Right kidney (tissue), 1 donor: ENCODE results near the gene C1GALT1.
"Not testable (repeated sequence)": the region's sequence is repeated elsewhere in the genome, so short reads cannot be mapped to it uniquely, and the experiment has no call there.

Experiments used
- DNase-seq: peaks from one replicate; pipeline ENCODE4 v3.0.0-alpha.2; 2016

C1GALT1 gene

GRCh38 chr7:7235347-7235746 is 53.0 kb downstream of the C1GALT1 start:
- DNase-seq: no peak

DNA sequence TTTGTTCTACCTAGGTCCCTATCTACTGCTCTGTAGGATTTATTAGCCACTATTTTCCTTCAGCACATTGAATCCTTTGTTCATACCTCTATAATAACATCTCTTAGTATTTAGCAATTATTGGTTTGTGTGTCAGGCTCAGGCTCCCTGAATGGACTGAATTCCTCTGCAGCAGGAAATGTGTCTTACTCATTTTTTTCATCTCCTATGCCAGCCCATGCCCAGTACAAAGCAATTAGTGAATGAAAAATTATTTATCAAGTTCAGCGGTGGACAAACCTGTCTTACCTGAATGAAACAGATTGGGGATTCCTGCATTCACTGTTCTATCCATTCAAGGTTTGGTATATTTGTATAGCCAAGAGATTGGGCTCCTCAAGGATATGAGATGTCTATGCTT is 53.7 kb downstream of the C1GALT1 start:
- no peak for DNase-seq

- no peak for DNase-seq
Measured at GRCh38 chr7:7237201-7237977, 55.0 kb downstream of the C1GALT1 start.

GRCh38 chr7:7237978-7238267 is 55.6 kb downstream of the C1GALT1 start:
- no peak for DNase-seq

- no peak for DNase-seq
Measured at GRCh38 chr7:7239346-7239745, 57.0 kb downstream of the C1GALT1 start.

- DNase-seq: no peak
Measured at GRCh38 chr7:7242899-7243298, 60.6 kb downstream of the C1GALT1 start.

GRCh38 chr7:7245233-7245632 is 62.9 kb downstream of the C1GALT1 start:
- not testable (repeated sequence) for DNase-seq

DNA sequence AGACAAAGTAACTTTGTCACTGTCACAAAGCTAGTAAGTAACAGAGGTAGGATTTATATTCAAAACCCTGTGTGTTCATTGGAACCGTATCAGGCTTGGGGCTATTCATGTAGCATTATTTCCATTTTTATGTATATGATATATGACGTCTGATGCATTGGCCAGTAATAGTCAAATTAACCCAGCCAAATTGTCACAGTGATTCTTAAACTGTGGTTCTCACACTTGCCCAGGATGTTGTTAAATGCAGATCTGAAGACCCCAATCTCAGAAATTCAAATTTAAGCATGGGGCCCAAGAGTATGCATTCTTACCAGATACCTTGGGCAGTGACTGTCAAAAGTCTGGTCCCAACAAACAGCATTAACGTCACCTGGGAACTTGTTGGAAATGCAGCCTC is 63.9 kb downstream of the C1GALT1 start:
- no peak for DNase-seq

GRCh38 chr7:7247658-7248057 is 65.3 kb downstream of the C1GALT1 start:
- no peak for DNase-seq

- DNase-seq: no peak
Measured at GRCh38 chr7:7249814-7250213, 67.5 kb downstream of the C1GALT1 start.

DNA sequence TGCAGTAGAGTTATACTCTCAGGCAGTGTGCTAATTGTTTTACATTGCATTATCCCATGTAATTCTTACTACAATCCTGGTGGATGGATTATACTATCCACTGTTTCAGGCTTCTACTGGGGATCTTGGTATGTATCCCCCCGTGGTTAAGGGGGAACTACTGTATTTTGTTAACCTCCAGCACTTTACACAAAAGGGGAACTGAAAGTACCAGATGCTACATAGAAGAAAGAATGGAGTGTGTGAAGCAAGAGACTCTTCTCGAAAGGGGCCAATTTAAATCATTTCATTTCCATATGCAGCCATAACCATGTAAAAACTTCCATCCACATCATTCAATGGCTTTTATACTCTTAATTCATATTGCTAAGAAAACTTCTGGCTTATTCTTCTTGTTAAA is 69.4 kb downstream of the C1GALT1 start:
- no peak for DNase-seq

GRCh38 chr7:7254319-7254718 is 72.0 kb downstream of the C1GALT1 start:
- no peak for DNase-seq

GRCh38 chr7:7254908-7255307 is 72.6 kb downstream of the C1GALT1 start:
- DNase-seq: no peak

GRCh38 chr7:7256731-7257274 is 74.5 kb downstream of the C1GALT1 start:
- DNase-seq: no peak

DNA sequence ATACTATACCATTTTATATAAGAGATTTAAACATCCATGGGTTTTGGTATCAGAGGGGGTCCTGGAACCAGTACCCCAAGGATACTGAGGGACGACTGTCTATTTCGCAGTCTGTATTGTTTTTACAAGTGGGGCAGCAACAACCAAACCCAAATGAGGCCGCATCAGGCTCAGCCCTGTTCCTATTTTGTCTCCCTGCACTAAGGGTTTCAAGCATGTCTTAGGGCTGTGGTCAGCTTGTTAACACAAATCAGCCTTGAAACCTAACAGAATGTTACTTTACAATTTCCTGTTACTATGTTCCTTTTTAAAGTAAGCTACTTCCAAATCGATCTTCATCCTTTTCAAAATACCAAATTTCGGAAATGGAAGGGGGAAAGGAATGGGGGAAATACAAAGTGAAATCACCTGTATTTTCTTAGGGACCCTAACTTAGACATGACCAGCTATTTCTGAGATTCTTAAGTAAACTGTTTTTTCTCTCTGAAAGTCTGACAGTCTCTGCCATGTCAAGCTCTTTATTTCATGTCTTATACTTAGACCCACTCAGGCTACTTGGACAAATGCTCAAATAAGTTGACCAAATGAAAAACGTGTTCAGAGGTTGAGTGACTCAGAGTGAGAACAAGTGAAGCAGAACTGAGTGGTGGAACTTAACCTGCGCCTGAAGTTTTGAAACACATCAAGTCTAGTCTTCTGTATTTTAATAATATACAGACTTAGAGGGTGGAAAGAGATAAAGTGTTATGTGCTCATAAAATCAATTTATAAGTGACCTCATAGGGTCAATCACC is 75.8 kb downstream of the C1GALT1 start:
- DNase-seq: no peak

GRCh38 chr7:7261863-7262262 is 79.5 kb downstream of the C1GALT1 start:
- DNase-seq: no peak

DNA sequence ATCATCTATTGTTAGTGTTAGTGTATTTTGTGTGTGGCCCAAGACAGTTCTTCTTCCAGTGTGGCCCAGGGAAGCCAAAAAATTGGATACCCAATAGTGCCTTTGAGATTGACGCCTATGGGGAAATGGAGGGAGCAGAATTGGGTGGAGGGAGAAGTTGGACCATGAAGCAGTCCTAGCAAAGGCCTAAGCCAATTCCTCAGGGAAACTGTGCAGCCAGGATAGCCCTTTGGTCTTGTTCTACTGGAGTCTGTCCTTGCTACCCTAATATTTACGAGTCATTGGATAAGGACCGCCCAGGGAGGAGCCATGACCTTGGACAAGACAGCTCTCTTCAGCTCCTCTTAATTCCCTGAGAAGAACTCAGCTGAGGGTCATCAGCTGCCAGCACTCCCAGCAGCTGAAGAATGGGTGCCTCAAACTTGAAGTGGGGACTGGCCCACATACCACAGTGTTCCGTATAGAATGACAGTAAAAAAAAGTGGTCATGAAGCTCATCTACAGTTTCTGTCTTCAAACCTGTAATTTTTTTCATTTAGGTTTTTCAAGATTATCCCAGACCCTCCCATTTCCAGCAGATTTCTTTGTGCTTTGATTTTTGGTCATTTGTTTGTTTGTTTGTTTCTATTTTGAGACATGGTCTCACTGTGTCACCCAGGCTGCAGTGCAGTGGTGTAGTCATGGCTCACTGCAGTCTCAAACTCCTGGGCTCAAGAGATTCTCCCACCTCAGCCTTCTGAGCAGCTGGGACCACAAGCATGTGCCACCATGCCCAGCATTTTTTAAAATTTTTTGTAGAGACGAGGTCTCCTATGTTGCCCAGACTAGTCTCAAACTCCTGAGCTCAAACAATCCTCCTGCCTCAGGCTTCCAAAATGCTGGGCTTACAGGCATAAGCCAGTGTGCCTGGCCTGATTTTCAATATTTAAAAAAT is 81.2 kb downstream of the C1GALT1 start:
- DNase-seq: no peak

- DNase-seq: no peak
Measured at GRCh38 chr7:7264306-7265040, 82.1 kb downstream of the C1GALT1 start.

GRCh38 chr7:7265081-7266075 is 83.0 kb downstream of the C1GALT1 start:
- no peak for DNase-seq

DNA sequence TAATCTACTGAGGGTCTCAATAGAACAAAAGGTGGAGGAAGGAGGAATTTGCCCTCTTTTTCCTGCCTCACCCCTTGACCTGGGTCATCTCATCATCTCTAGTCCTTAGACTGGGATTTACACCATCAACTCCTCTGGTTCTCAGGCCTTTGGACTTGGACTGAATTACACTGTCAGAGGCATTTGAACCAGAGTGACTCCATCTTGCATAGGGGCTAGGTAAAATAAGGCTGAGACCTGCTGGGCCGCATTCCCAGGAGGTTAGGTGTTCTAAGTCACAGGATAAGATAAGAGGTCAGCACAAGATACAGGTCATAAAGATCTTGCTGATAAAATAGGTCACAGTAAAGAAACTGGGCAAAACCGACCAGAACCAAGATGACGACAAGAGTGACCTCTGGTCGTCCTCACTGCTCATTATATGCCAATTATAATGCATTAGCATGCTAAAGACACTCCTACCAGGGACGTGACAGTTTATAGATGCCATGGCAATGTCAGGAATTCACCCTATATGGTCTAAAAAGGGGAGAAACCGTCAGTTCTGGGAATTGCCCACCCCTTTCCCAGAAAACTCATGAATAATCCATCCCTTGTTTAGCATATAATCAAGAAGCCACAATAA is 84.0 kb downstream of the C1GALT1 start:
- no peak for DNase-seq
